Middle frontal gyrus (tissue), 1 donor: ENCODE measurements around the gene LCOR.

Experiments
- DNase-seq: peaks from one replicate; pipeline ENCODE4 v3.0.0-alpha.2; 2015; ENCODE audit warnings: low spot score; ENCODE audit errors: extremely low spot score

The LCOR gene

DNA sequence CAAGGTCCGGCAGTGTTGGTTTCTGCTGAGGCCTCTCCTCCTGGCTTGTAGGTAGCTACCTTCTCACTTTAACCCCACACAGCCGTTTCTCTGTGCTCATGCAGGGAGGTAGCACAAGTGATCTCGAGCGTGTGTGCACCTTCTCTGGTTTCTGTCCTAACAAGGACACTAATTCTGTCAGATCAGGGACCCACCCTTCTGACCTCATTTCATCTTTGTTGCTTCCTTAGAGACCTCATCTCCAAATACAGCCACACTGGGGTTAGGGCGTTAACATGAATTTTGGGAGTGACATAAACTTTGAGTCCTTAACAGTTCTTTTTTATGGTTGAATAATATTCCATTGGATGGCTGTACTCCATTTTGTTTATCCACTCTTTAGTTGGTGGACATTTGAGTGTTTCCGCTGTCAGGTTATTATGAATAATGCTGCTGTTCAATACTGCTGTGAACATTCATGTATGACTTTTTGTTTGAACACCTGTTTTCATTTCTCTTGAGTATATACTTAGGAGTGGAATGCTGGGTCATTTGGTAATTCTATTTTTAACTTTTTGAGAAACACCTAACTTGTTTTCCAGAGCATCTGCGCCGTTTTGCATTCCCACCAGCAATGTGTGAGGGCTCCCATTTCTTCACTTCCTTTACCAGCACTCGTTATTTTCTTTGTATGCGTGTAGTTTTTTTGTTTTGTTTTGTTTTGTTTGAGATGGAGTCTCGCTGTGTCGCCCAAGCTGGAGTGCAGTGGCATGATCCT is 57.5 kb downstream of the LCOR start:
- DNase-seq, result no peak

DNA sequence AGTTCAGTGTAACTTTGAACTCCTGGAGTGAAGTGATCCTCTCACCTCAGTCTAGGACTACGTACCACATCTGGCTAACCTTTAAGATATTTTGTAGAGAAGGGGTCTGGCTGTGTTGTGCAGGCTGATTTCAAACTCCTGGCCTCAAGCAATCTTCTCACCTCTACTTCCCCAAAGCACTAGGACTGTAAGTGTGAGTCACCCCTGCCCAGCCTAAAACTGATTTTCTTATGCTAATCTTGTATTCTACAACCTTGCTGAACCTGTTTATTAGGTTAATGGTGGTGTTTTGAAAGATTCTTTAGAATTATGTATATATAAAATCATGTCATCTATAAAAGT is 58.0 kb downstream of the LCOR start:
- DNase-seq, result no peak

DNA sequence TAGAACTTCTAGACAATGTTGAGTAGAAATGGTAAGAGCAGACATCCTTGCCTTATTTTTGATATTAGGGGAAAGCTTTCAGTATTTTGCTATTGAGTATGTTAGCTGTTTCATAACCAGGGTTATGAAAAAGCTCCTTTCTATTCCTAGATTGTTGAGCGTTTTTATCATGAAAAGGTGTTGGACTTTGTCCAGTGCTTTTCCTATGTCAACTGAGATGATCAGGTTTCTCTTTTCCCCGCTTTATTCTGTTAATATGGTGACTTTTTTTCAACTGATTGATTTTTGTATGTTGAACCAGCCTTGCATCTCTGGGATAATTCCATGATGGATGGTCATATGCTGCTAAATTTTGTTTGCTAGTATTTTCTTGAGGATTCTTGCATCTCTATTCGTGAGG is 58.5 kb downstream of the LCOR start:
- DNase-seq, result no peak

DNA sequence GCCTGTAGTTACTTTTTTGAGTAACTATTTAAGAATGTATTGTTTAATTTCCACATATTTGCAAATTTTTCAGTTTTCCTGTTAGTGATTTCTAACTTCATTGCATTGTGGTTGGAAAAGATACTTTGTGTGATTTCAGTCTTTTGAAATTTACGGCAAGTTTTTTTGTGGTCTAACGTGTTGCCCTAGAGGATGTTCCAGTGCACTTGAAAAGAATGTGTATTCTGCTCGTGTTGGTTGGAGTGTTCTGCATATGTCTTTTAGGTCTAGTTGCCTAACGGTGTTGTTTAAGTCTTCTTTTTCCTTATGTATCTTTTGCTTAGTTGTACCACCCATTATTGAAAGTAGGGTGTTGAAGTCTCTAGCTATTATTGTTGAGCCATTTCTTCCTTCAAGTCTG is 59.7 kb downstream of the LCOR start:
- DNase-seq, result no peak

DNA sequence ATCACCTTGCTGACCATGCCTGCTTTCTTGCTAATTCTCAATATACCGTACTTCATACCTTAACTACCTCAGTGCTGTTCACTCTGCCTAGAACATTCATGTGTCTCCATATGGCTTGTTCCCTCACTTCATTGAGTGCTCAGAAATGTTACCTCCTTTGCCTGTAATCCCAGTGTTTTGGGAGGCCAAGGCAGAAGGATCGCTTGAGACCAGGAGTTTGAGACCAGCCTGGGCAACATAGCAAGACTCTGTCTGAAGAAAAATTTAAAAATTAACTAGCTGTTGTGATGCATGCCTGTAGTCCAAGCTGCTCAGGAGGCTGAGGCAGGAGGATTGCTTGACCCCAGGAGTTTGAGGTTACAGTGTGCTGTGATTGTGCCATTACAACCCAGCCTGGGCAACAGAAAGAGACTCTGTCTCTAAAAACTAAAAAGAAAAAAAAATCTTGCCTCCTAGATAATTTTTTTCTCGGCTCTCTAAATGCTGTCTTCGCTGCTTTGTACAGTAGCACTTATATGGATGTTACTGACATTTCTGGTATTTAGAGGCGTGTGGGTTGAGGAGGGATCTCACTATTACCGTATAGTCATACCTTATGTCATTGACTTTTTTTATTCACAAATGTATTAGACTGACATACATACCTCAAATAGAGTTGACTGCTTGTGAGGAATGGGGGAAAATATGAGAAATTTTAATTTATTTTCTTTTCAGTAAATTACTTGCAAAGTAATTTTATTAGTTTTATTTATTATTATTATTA is 63.7 kb downstream of the LCOR start:
- DNase-seq, result no peak

DNA sequence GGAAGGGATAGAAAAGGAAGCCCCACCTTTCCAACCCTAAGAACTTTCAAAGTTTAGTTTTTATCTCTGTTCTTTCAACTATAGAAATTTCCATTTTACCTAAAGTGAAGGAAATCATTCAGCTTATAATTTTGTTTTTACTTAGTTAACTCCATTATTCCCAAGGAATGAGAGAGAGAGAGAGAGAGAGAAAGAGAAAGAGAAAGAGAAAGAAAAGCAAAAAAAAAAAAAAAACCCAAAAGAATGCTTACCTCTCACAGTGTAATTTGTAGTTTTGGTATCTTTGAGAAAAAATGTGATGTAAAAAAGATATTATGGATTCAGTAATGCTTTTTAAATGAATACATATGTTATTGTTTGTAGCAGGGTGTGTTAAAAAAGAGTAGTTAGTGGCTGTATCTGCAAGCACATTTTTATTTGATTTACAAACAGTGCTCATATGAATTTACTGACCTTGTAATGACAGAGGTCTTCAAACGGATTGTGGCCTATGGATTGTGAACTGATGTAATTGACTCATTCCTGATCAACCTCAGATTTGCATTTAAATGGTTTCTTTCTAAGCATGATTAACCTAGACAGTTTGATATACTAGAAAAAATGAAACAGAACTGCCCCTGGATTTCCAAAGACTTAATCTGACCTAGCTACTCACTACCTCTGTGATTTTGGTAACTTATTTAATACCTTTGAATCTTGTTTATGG is 64.9 kb downstream of the LCOR start:
- no peak for DNase-seq

DNA sequence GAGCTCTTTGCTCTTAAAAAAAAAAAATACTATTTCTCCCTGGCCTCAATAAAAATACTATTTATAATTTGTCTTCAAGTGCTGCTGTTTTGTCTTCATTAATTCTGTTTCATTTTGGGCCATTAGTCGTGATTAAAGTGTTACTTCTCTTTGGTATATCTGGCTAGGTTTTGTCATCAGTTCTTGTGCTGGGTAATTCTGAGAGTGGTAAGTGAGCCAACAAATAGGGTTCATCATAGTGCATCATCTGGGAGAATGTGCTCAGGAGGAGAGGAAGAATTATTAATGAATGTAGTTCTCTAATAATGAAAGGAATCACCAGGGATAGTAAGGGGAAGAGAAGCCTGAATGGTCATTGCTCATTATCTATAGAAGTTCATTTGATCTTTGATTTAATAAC is 70.0 kb downstream of the LCOR start:
- no peak for DNase-seq

DNA sequence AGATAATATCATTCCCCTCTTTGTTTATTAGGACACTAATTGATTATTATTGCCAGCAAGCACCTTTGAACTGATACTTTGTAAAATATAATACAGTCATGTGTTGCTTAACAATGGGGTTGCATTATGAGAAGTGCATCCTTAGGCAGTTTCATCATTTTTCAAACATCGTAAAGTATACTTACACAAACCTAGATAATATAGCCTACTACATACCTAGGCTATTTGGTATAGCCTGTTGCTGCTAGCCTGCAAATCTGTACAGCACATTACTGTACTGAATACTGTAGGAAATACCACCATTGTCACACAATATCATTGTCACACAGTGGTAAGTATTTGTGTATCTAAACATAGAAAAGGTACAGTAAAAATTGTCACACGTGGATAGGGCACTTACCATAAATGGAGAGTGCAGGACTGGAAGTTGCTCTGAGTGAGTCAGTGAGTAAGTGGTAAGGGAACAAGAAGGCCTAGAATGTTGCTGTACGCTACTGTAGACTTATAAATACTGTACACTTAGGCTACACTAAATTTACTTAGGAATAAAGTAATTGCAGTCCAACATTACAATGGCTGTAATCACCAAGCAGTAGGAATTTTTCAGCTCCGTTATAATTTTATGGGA is 70.7 kb downstream of the LCOR start:
- DNase-seq, result no peak

DNA sequence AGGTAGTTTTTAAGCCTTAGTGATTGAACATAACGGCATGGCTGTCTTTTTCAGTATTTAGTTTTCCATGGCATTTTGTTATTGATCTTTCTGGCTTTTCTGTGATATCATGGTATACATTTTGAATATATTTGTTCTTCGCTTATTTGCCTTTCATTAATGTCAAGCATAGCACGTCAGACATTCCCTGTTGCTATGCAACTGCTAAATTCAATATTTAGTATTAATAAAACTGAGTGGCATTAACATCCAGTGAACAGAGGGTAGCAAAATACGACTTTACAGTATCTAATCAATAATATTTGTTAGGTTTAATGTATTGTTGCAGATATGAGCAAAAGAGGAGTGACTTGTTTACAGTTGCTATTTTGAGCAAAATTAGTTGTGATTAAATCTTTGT is 72.5 kb downstream of the LCOR start:
- no peak for DNase-seq

DNA sequence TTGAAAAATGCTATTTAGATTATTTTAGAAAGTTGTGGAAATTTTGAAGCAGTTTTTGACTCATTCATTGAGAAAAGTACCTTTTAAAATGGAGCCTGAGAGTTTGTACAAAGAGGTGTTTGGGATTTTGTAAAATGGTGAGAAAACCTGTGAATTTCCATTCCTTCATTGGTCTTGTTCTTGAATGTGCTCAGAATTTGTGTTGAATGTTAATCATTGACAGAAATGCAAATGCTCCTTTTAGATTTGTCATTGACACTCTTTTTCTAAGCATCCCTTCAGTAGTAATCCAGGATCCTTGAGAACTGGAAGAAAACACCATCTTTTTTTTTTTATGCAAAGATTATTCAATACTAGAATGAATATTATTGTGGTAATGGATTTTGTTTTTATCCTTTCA is 74.8 kb downstream of the LCOR start:
- no peak for DNase-seq

DNA sequence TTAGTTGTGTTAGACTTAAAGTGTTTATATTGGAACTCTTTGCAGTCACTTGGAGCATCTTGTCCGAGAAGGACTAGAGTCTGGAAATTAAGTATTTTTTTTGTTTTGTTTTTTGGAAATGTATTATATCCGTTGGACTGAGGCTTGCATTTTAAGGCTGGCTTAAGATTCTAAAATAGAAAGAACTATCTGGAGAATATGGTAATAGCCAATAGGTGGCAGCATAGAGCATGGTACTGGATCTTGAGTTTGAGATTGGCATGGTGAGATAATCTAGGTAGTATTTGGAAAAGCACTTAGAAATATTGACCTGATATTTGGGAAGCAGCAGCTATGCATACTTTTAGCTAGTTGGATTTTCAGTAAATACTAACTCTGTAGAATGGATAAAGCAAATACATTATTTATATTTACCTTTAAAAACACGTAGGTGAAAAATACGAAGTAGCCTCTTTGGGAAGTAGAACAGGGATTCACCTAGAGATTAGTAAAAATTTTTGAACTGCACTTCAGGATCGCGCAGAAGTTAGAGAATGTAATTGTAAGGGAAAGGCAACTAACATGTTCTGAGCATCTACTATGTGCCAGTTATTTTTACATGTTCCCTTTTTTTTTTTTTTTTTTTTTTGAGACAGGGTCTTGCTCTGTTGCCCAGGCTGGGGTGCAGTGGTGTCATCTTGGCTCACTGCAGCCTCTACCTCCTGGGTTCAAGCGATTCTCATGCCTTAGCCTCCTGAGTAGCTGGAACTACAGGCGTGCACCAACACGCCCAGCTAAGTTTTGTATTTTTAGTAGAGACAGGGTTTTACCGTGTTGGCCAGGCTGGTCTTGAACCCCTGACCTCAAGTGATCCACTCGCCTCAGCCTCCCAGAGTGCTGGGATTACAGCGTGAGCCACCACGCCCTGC is 78.6 kb downstream of the LCOR start:
- DNase-seq, result no peak

DNA sequence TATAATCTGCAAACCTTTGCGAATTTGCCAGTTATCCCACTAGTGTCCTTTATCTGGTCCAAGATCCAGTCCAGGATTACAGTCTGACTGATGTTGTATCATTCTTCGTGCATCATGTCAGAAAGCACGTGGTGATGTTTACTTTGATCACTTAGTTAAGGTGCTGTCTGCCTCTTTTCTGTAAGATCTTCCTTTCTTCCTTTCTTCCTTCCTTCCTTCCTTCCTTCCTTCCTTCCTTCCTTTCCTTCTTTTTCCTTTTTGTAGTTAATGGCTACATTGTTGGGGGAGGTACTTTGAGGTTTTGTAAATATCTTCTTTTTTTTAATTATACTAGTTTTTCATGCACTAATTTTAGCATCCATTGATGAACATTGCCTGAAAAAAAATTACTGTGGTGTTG is 80.3 kb downstream of the LCOR start:
- DNase-seq, result no peak

DNA sequence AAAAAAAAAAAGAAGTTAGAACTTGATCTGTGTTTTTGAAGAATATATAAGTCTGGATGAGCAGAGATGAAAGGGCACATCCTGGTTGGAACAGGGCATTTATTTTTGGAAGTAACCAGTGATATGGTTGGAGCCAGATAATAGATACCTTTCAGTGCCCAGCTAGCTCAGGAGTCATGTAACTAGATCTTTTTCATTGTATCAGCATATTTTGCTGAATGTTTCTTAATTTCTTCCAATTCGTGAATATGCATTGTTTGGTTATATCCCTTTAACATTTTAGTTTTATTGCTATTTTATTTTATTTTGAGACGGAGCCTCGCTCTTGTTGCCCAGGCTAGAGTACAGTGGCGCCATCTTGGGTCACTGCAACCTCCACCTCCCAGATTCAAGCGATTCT is 81.8 kb downstream of the LCOR start:
- no peak for DNase-seq

DNA sequence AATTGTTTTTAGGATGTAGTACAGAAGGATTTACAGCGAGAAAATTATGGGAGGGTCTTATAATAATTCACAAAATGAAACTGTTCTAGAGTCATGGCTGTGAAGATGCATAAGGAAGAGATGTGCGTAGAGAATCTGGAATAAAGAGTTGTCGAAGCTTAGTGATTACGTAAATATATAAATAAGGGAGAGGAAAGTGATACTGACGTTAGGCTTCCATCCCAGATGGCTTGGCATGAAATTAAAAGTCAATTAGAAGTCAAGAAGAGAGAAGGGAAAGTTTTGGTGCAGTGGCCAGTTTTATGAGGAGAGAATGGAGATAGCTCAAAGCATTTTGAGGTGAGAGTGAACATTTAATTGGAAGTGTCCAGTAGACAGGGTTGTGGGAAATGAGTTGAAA is 85.5 kb downstream of the LCOR start:
- no peak for DNase-seq

DNA sequence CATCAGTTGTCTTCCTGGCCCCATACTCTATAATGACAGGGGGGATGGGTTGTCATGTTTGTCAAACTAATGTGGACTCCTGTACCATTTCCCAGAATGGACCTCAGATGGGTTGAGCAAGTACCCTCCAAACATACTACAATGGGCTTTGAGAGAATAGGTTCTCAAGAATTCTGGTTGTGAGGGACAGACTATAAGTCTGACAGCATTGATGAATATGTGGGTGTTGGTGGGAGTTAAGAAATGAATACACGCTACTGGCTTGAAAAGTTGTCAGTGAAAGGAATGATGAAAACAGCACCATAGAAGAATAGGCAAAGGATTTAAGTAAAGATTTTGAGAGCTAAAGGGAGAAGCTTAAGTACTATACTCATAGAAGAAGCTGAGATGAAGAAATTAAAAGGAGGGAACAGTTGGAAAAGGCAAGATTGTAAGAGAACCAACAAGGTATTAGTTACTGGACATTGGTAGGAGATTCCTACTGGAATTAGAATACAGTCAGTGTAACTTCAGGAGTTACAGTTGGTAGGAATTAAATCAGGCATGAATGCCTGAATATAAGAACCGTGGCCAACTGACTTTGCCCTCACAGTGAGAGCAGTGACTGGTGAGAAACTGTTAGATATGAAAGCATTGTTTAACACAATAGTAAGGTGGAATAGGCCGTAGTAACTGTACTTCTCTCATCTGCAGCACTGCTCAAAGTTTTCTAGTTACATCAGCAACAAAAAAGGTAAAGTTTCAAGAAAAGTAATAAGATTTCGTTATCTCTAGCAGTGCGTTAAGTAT is 86.3 kb downstream of the LCOR start:
- no peak for DNase-seq

DNA sequence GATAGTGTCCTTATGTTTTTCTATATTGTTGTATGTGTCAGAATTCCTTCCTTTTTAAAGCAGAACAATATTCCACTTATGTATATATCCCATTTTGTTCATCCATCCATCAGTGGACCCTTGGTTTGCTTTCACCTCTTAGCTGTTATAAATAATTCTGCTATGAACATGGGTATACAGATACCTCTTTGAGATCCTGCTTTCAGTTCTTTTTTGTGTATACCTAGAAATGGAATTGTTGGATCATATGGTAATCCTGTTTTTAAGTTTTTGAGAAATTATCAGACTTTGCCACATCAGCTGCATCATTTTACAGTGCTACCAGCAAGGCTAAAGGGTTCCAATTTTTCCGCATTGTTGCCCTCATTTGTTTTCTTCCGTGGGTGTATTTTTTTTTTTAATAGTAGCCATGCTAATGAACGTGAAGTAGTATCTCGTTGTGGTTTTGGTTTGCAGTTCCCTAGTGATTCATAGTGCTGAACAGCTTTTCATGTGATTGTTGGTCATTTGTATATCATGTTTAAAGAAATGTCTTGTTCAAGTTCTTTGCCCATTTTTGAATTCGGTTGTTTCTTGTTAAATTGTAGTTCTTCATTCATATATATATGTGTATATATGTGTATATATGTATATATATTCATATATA is 87.8 kb downstream of the LCOR start:
- no peak for DNase-seq

DNA sequence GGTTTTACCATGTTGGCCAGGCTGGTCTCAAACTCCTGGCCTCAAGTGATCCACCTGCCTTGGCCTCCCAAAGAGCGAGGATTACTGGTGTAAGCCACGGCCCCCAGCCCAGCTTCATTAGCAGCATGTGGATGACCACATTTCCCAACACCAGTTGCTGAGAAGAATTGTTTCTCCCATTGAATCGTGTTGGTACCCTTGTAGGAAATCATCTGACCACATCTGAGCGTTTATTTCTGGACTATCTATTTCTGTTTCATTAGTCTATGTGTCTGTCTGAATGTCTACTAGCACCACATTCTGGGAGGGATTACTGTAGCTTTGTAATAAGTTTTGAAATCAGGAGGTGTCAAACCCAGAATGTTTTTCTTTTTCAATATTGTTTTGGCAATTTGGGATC is 89.6 kb downstream of the LCOR start:
- DNase-seq, result no peak

DNA sequence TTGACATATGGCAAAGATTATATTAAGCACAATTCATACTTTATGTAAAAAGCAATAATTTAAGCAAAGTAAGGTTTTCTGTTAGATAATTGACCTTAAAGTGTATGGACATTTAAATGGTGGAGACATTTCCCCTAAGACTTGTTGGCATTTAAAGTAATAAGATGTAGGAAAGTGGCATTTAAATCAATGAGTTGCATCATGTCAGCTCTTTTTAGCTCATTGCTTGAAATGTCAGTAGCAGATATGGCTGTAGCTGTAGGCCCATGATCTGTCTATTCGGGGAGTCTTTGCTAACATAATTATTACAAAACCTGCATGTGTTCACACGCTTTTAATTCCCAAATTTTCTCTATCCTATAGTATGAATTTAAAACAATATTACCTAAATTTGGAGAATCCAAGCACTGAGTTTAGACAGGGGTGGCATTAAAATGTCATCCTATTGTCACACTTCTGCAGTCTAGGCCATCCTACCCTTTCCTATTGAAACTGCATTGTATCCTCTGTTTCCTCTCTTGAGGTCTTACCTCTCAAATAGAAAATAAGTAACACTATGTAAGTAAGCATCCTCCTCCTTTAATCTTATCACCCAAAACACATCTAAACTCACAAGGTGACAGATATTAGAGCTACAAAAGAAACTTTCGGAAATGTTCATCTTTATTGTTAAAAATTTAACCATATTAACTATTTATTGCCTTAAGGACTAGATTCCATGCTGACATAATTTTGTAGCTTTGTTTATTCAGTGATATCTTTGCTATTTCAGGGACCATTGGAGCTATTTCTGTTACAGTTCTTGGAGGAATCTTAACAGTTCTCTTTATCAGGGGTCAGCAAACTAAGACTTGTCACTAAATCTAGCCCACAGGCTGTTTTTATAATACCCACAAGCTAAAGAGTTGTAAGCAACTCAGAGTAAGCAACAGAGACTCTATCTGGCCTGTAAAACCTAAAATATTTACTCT is 91.2 kb downstream of the LCOR start:
- DNase-seq, result no peak

DNA sequence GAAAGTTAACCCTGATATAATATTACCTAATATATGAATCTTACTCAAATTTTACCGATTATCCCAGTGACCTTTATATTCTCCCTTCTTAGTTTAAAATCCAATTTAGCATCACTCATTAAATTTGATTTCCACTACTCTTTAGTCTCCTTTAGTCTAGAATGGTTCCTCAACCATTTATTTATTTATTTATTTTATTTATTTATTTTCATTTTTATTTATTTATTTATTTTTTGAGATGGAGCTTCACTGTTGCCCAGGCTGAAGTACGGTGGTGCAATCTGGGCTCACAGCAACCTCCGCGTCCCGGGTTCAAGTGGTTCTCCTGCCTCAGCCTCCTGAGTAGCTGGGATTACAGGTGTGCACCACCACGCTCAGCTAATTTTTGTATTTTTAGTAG is 92.8 kb downstream of the LCOR start:
- no peak for DNase-seq
